Stimulated activated CD8-positive, alpha-beta memory T cell treated with anti-CD3 and anti-CD28 coated beads, Interleukin-4, amount 100 ng/mL, for 1 hour (primary cell): Measurements from ENCODE around the gene RNF175.

Experiments
- DNase-seq, 2 donors: peaks; one replicate each; pipeline ENCODE4 v3.0.0-alpha.2; 2020; ENCODE audit warnings: low read depth in 2 of 2, low spot score in 1 of 2

The RNF175 gene

GRCh38 chr4:153785910-153786721 is 26.3 kb upstream of the RNF175 start:
- DNase-seq, result no peak

DNA sequence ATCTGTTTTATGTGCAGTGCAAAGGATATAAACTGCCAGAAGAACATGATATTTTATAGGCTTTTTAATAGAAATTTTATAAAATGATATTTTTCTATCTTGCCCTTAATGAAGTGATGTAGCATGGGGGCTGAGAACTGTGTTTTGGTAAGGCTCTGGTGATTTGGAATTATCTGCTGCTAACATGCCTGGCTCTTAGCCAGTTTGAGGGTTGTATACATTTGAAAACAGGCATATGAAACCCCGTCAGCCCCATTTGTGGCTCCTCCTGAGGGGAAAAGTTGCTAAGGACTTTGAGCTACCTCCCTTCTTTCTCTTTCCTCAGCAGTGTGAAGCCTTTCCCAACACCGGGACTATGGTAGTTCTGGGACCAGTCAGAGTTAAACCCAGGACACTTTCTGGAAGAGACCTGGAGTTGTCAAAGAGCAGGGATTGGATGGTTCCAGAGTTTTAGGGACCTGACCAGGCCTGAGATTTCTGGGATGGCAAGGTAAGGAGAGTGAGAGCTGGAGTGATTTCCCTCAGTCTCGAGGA is 24.4 kb upstream of the RNF175 start:
- DNase-seq, result no peak

DNA sequence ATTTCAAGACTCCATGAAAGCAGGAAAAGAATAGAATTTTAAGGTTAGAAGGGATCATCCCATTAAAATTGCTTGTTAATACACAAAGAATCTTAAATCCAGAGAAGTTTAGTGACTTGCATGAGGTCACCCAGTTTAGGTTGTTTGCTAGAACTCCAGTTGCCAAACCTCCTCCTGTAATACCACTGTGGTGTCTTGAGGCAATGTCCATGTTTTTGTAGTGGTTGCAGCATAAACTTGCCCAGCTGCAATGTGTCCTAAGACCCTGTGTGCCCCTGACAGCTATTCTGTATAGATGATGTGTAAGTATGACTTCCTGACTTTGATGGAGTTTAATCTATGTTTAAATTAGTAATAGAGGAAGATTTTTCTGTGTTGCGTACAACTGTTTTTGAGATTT is 22.8 kb upstream of the RNF175 start:
- no peak for DNase-seq

DNA sequence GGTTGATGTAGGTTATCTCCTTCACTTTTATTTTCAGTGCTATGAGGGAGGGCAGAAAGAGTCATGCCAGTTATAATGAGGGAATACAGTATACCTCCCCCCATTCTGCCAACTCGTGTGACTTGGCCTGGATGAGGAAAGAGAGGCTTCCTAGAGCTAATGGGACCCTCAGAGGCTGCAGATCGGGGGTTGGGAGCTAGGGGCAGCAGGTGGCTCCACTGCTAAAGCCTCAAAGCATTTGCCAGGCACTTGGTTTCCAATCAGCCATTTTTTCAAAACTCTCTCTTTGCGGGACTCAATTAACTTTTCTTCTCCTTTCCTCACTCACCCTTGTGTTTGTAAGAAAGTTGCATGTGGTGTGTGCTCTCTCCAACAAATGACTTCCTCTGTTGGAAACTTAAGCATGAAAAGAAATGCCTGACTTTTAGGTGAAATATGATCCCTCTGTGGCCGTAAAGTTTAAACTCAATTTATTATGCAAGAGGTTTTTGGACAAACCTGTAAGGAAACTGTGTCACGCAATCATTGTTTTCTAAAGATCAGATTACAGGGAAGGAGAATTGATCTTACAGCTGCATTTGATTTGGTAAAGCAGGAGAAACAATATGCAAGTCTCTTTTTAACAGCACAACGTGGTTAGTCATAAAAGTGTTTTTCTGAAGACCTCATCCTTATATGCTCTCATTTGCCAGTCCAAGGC is 22.0 kb upstream of the RNF175 start:
- DNase-seq, result no peak

DNA sequence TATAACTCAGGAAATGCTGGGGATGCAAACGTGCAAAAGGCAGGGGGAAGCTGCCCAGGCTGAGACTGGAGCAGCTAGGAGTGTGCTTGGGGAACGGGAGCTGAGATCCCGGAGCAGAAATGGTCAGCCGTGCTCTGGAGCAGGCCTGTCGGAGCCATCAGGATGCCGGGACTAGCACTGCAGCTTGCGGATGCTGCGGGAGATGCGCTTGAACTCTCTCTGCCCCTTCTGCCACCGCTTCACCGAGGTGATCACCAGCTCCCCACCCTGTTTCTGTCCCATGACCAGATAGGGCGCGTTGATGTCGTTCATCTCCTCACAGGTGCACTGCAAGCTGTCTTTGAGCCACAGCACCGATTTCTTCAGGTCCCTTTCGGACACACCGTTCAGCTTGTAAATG is 21.5 kb upstream of the RNF175 start:
- DNase-seq, result no peak

GRCh38 chr4:153780876-153781275 is 21.1 kb upstream of the RNF175 start:
- DNase-seq, result no peak

DNA sequence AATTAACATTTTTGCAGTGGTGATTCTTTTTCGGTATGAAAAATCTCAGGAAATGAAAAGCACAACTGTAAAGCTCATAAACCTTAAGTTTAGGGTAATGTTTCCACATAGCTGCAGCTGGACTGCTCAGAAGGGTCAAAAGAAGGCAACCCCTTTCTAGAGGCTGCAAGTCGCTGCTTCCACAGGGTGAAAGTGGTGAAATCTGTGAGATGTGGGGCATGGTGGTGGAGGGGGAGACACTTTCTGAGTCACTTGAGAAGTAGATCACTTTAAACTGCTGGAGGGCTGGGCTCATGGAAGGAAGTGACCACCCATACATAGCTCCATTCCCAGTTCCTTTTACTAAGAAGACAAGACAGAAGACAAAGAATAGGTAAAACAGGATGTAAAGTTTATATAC is 20.4 kb upstream of the RNF175 start:
- no peak for DNase-seq

DNA sequence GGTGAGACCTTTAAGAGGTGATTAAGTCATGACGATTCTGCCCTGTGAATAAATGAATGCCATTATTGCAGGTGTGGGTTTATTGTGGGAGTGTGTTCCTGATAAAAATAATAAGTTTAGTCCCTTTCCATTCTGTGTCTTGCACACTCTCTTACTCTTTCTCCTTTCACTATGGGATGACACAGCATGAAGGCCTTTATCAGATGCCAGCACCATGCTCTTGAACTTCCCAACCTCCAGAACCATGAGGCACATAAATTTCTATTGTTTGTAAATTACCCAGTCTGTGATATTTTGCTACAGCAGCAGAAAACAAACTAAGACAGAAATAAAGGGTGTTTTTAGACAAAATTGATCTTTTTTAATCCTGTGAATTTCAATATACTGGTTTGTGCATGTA is 18.6 kb upstream of the RNF175 start:
- no peak for DNase-seq

- no peak for DNase-seq
Observed at GRCh38 chr4:153777421-153777820, 17.6 kb upstream of the RNF175 start.

- DNase-seq, result no peak
Observed at GRCh38 chr4:153776601-153777000, 16.8 kb upstream of the RNF175 start.

DNA sequence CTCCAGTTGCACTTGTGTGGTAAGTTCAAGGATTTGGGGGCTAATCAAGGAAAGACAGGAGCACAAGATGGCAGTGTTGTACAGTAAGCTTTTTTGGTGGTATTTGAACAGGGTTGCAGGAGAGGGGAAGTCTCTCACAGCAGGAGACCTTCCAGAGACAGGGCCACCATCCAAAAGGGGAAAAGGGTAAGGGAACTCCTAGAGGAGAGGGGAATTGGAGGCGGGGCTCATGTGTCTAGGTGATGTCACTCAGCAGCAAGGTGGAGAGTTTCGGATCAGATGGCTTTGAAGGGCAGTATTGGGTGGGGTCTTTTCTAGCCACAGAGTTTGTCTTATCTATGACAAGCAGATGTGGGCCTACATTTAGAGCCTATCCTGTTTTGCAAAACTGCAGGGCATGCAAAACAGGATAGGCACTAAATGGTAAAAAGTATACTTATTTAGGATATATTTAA is 13.4 kb upstream of the RNF175 start:
- no peak for DNase-seq

GRCh38 chr4:153771046-153771445 is 11.2 kb upstream of the RNF175 start:
- no peak for DNase-seq

- no peak for DNase-seq
Observed at GRCh38 chr4:153766758-153767157, 6.9 kb upstream of the RNF175 start.

DNA sequence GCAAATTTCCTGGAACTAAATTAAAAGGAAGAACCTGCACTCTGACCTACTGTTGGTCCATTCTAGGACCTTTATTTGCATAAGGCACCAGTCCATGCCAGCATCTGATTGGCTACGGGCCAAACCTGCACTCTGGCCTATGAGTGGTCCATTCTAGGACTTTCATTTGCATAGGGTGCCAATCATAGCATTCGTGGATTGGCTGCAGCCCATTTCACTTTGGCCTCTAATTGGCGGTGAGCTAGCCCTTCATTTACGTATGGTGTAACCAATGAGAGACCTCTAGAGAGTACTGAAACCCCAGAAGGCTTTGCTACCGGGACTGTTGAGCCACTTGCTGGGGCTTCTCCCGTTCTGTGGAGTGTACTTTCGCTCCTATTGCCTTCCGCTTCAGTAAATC is 6.1 kb upstream of the RNF175 start:
- no peak for DNase-seq

GRCh38 chr4:153764601-153765368 is 5.0 kb upstream of the RNF175 start:
- DNase-seq, result no peak

DNA sequence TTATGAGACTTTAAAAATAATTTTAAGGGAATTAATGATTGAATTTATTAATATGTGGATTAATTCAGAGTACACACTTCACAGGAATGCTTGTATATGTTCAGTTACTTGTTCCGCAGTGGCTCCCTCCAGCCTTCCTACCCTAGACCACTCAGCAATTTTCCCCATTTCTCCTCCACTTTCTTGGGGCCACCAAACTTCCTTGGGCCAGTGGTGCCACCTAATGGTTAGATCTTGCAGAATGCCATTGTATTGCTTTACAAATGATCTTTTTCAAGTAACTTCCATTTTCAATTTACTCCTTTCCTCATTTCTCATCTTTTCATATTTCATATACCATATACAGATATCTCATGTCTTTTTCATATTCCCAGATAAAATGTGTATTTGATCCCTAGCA is 3.6 kb upstream of the RNF175 start:
- DNase-seq, result no peak

DNA sequence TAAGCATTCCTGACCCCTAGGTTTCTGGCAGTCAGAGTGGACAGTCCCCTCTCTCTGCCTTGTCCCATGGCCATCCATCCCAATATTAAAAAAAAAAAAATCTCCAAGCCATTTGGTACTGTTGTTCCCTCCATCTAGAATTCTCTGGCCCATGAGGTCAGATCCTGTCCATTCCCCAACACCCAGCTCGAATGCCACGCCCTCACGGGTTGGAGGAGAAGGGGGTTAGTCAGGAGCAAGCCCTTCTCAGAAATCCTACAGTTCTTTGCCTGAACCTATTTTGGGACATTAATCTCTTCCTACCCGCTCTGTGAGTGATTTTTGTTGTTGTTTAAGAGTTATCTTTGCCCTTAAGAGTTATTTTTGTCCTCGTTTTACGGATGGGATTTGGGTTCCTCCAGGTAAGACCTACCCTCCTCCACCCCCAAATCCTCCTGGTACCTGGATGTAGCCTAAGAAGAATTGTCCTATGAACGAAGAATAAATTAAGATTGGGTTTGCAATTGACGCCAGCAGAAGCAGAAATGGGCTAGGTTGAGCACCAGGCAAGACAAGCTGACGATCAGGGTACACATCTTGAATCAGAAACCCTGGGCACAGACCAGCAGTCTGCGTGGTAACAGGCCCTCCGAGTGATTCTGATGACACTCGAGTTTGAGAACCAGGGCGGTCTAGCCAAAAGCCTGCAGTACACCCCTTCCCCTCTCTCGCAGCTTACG is 977 bp downstream of the RNF175 start:
- no peak for DNase-seq

- no peak for DNase-seq
Observed at GRCh38 chr4:153758136-153758535, 1.7 kb downstream of the RNF175 start.

- no peak for DNase-seq
Observed at GRCh38 chr4:153757407-153757806, 2.4 kb downstream of the RNF175 start.

GRCh38 chr4:153755186-153755585 is 4.6 kb downstream of the RNF175 start:
- no peak for DNase-seq
